Measurements from ENCODE around the gene PTMA. TPM values are rescaled to one million over a fixed set of nuclear protein-coding genes. Genes with fewer than 3 reads are reported as not detected.

Gene PTMA
- total and polyA plus RNA-seq, 9 of the 15 experiments (the other 6 are each of a cell fraction or from before 2014, with no cell fraction given), result 429 to 2,322 (median 1,578) TPM

GRCh38 chr2:231706731-231707624, 1.3 kb upstream of the PTMA start:
- 4% methylated on average over 38 of the region's 66 CpGs for WGBS (ENCODE audit: insufficient coverage, low coverage, missing lambda C conversion rate)
- H3K4me3 ChIP-seq, result peak overlapping the region; percentile 60
- H4K20me1 ChIP-seq (replicated peaks; ENCODE audit: control insufficient read depth, insufficient read depth, low read length), result peaks cover 24% of the 10 kb centered on the region
- ChIA-PET CTCF (ENCODE audit: low intra/inter-chr PET ratio) (no interaction called here), POLR2A (interaction anchor here (0.6 to 8.3 kb wide), 9 partner anchors 10 to 518 kb away, joined by 3 to 90 read pairs (median 4); partner anchors contain the start of gene NCL)
- peak overlapping the region; percentile 83 for H3K4me2 ChIP-seq (ENCODE audit: insufficient read depth, low read length)
- H2AFZ ChIP-seq (ENCODE audit: low read depth, low read length), result peak overlapping the region; percentile 95
- BruUV-seq (replicated peaks), result no TSS peak
- FAIRE-seq (peak; percentile 94), DNase-seq (ENCODE audit: extremely low read depth in 1 of 4, low spot score in 3 of 4) (peak; percentile 80 to 96 (median 87)), ATAC-seq (peak; percentile 61)
- H3K9ac ChIP-seq (ENCODE audit: insufficient read depth in 1 of 2, low read depth in 2 of 2, low read length in 2 of 2), result peak overlapping the region; percentile 94 to 97
- peaks cover 4% of the 10 kb centered on the region for H3K9me1 ChIP-seq (ENCODE audit: control insufficient read depth, insufficient read depth, low read length)
- peaks cover 60% of the 10 kb centered on the region for H3K79me2 ChIP-seq (ENCODE audit: control insufficient read depth, insufficient read depth, low read length)
- no peaks in the 10 kb centered on the region for H3K9me3 ChIP-seq (replicated peaks; ENCODE audit: control insufficient read depth, insufficient read depth, low read depth, low read length)
- H3K36me3 ChIP-seq (ENCODE audit: control insufficient read depth, insufficient read depth, low read length), result peaks cover 18% of the 10 kb centered on the region
- in situ Hi-C loops (cut with MboI), result no loop called here
- H3K27me3 ChIP-seq (ENCODE audit: control insufficient read depth in 2 of 2, insufficient read depth in 2 of 2, low read length in 2 of 2), result no peaks in the 10 kb centered on the region
- peaks cover 13 to 52% of the 10 kb centered on the region in 2 experiments; a peak in 4 of 5 replicates for H3K4me1 ChIP-seq (replicated peaks in 1 of 2; ENCODE audit: control insufficient read depth in 2 of 2, insufficient read depth in 2 of 2, low read length in 2 of 2)
- peak overlapping the region; percentile 97 for H3K27ac ChIP-seq (ENCODE audit: extremely low read depth, low read depth, low read length)
- intact Hi-C loops (cut with micrococcal nuclease), result loop anchor here (1.0 kb wide), 1 partner anchor 20 kb away; no protein-coding TSS in a partner anchor
- TF ChIP-seq E2F5 (CRISPR knock-in tag; IDR thresholded peaks at IDR 0.05), result no peak
- no peak for TF ChIP-seq MXD1 (CRISPR knock-in tag; IDR thresholded peaks at IDR 0.05; ENCODE audit: borderline replicate concordance, poor library complexity, severe bottlenecking)
- TF ChIP-seq SETDB1 (IDR thresholded peaks at IDR 0.05; ENCODE audit: low read length), result no peak
- no peak for TF ChIP-seq ZNF512 (tag; IDR thresholded peaks at IDR 0.05)
- TF ChIP-seq ZNF518B (CRISPR knock-in tag; IDR thresholded peaks at IDR 0.05), result no peak
- TF ChIP-seq ARNT (IDR thresholded peaks at IDR 0.05), result peak in 1 of 2 experiments; percentile 92; a peak in 2 of 4 replicates
- no peak for TF ChIP-seq CEBPZ (IDR thresholded peaks at IDR 0.05; ENCODE audit: borderline replicate concordance, low read depth, low read length)
- no peak for TF ChIP-seq SMAD1 (IDR thresholded peaks at IDR 0.05; ENCODE audit: low read depth, low read length, partially characterized antibody)

All from K562 (cell line).